ENCODE data around the gene SPTLC1. TPM values are rescaled to one million over a fixed set of nuclear protein-coding genes. Genes with fewer than 3 reads are reported as not detected.

SPTLC1 gene
- polyA plus RNA-seq, 1 donor from 2014 or later: 74.8 TPM

GRCh38 chr9:92122061-92122460, 6.8 kb upstream of the SPTLC1 start:
- Histone ChIP-seq H2AFZ (ENCODE audit: low read depth, low read length) (no peak overlapping the region), H4K20me1 (ENCODE audit: insufficient read depth) (no peaks in the 10 kb centered on the region), H3K36me3 (ENCODE audit: insufficient read depth, low read length) (no peaks in the 10 kb centered on the region), H3K9me3 (ENCODE audit: low read length) (no peaks in the 10 kb centered on the region), H3K4me2 (ENCODE audit: low read length) (no peak overlapping the region), H3F3A (ENCODE audit: insufficient read depth, low read length, poor library complexity, severe bottlenecking) (no peaks in the 10 kb centered on the region), H3K79me2 (replicated peaks; ENCODE audit: insufficient read depth, low read length) (no peaks in the 10 kb centered on the region), H3K4me3 (ENCODE audit: low read length) (no peak overlapping the region), H3K9me2 (ENCODE audit: insufficient read depth, low read length) (no peaks in the 10 kb centered on the region), H3K27ac (ENCODE audit: low read length) (no peak overlapping the region), H3K9ac (ENCODE audit: low read length) (no peak overlapping the region), H3K27me3 (ENCODE audit: insufficient read depth, low read depth, low read length) (no peaks in the 10 kb centered on the region)
- no peak for TF ChIP-seq MXI1 (conservative IDR thresholded peaks at IDR 0.05; ENCODE audit: poor library complexity, severe bottlenecking)
- no peak for TF ChIP-seq TAF1 (IDR thresholded peaks at IDR 0.05; ENCODE audit: low read depth)
- no peak for TF ChIP-seq CTCF (IDR thresholded peaks at IDR 0.05; ENCODE audit: poor library complexity, severe bottlenecking)
- TF ChIP-seq POLR2AphosphoS5 (IDR thresholded peaks at IDR 0.05): no peak
- no peak for TF ChIP-seq SMC3 (conservative IDR thresholded peaks at IDR 0.05; ENCODE audit: poor library complexity)
- no peak for TF ChIP-seq RAD21 (conservative IDR thresholded peaks at IDR 0.05)
- TF ChIP-seq EP300 (conservative IDR thresholded peaks at IDR 0.05; ENCODE audit: poor library complexity, severe bottlenecking): no peak
- TF ChIP-seq EZH2 (IDR thresholded peaks at IDR 0.05; ENCODE audit: borderline replicate concordance, insufficient read depth, low read length, poor library complexity, severe bottlenecking): no peak
- TF ChIP-seq REST (IDR thresholded peaks at IDR 0.05; ENCODE audit: borderline replicate concordance): no peak

- Histone ChIP-seq H3K9ac (ENCODE audit: low read length) (no peak overlapping the region), H3K27ac (ENCODE audit: low read length) (no peak overlapping the region), H2AFZ (ENCODE audit: low read depth, low read length) (no peak overlapping the region), H3F3A (ENCODE audit: insufficient read depth, low read length, poor library complexity, severe bottlenecking) (no peaks in the 10 kb centered on the region), H4K20me1 (ENCODE audit: insufficient read depth) (no peaks in the 10 kb centered on the region), H3K4me2 (ENCODE audit: low read length) (no peak overlapping the region), H3K79me2 (replicated peaks; ENCODE audit: insufficient read depth, low read length) (no peaks in the 10 kb centered on the region), H3K9me3 (ENCODE audit: low read length) (no peaks in the 10 kb centered on the region), H3K4me3 (ENCODE audit: low read length) (no peak overlapping the region), H3K27me3 (ENCODE audit: insufficient read depth, low read depth, low read length) (no peaks in the 10 kb centered on the region), H3K9me2 (ENCODE audit: insufficient read depth, low read length) (no peaks in the 10 kb centered on the region), H3K36me3 (ENCODE audit: insufficient read depth, low read length) (no peaks in the 10 kb centered on the region)
- TF ChIP-seq REST (IDR thresholded peaks at IDR 0.05; ENCODE audit: borderline replicate concordance): no peak
- no peak for TF ChIP-seq CTCF (IDR thresholded peaks at IDR 0.05; ENCODE audit: poor library complexity, severe bottlenecking)
- TF ChIP-seq MXI1 (conservative IDR thresholded peaks at IDR 0.05; ENCODE audit: poor library complexity, severe bottlenecking): no peak
- no peak for TF ChIP-seq POLR2AphosphoS5 (IDR thresholded peaks at IDR 0.05)
- TF ChIP-seq RAD21 (conservative IDR thresholded peaks at IDR 0.05): no peak
Measured at GRCh38 chr9:92121265-92121664, 6.1 kb upstream of the SPTLC1 start.
